Liver (tissue), 9 donors: Measurements from ENCODE around the gene HOXC10. TPM values are rescaled to one million over a fixed set of nuclear protein-coding genes. Genes with fewer than 3 reads are reported as not detected.

Experiments
- DNase-seq: peaks from one replicate; pipeline ENCODE4 v3.0.0-alpha.2; 2017; ENCODE audit warnings: low spot score
- H3K27ac ChIP-seq, 2 donors: one replicate each; pipeline ENCODE4 v1.7.0; 2013; ENCODE audit warnings: inconsistent platforms in 2 of 2, low read length in 2 of 2, control low read depth in 1 of 2, low read depth in 1 of 2, mild to moderate bottlenecking in 1 of 2
- H3K27me3 ChIP-seq, 4 donors: one replicate each; pipeline versions ENCODE4 v1.6.1 to v1.7.0; 2013; ENCODE audit warnings: low read length in 3 of 4, inconsistent platforms in 1 of 4, mild to moderate bottlenecking in 1 of 4, moderate library complexity in 1 of 4; ENCODE audit not compliant: control insufficient read depth in 4 of 4, insufficient read depth in 4 of 4
- H3K36me3 ChIP-seq, 4 donors: one replicate each; pipeline versions ENCODE4 v1.6.1 to v1.7.0; 2013; ENCODE audit warnings: low read length in 3 of 4, mild to moderate bottlenecking in 3 of 4, low read depth in 1 of 4, moderate library complexity in 1 of 4; ENCODE audit not compliant: control insufficient read depth in 4 of 4, insufficient read depth in 3 of 4
- H3K4me1 ChIP-seq, 4 donors: one replicate each; pipeline versions ENCODE4 v1.6.1 to v1.7.0; 2013; ENCODE audit warnings: low read length in 3 of 4, mild to moderate bottlenecking in 3 of 4, moderate library complexity in 1 of 4; ENCODE audit not compliant: control insufficient read depth in 4 of 4, insufficient read depth in 4 of 4
- H3K4me3 ChIP-seq, 3 donors: one replicate each; pipeline versions ENCODE4 v1.6.1 to v1.7.0; 2013; ENCODE audit warnings: low read length in 3 of 3, control low read depth in 1 of 3, low read depth in 1 of 3, mild to moderate bottlenecking in 1 of 3
- H3K9ac ChIP-seq, 2 donors: one replicate each; pipeline ENCODE4 v1.7.0; 2013; ENCODE audit warnings: low read length in 2 of 2, mild to moderate bottlenecking in 2 of 2, moderate library complexity in 2 of 2, control low read depth in 1 of 2, low read depth in 1 of 2
- H3K9me3 ChIP-seq, 4 donors: one replicate each; pipeline versions ENCODE4 v1.6.1 to v1.7.0; 2013; ENCODE audit warnings: low read length in 3 of 4; ENCODE audit not compliant: control insufficient read depth in 4 of 4
- ATF3 ChIP-seq: IDR thresholded peaks from 2 replicates; pipeline ENCODE4 v1.6.1; 2016; ENCODE audit warnings: antibody characterized with exemption
- CTCF ChIP-seq: fragments of 150-350 bp; IDR thresholded peaks from 2 replicates; pipeline ENCODE4 v1.5.1; 2017; ENCODE audit warnings: improper control_type of control experiment, low read depth, low read length; ENCODE audit not compliant: missing input control
- FOXA1 ChIP-seq: IDR thresholded peaks from 2 replicates; pipeline ENCODE4 v1.6.1; 2016; ENCODE audit warnings: antibody characterized with exemption
- FOXA2 ChIP-seq: IDR thresholded peaks from 2 replicates; pipeline ENCODE4 v1.6.1; 2016; ENCODE audit warnings: antibody characterized with exemption
- GABPA ChIP-seq, 2 donors: IDR thresholded peaks in 1 of 2; conservative IDR thresholded peaks in 1 of 2; 2 replicates each; pipeline ENCODE4 v1.6.1; 2016; ENCODE audit warnings: antibody characterized with exemption in 2 of 2, mild to moderate bottlenecking in 1 of 2, moderate library complexity in 1 of 2
- NR2F2 ChIP-seq: IDR thresholded peaks from 2 replicates; pipeline ENCODE4 v1.6.1; 2016; ENCODE audit warnings: antibody characterized with exemption
- RAD21 ChIP-seq, 2 donors: IDR thresholded peaks; 2 replicates each; pipeline ENCODE4 v1.6.1; 2016; ENCODE audit warnings: antibody characterized with exemption in 2 of 2, mild to moderate bottlenecking in 2 of 2
- REST ChIP-seq: IDR thresholded peaks from 2 replicates; pipeline ENCODE4 v1.6.1; 2016; ENCODE audit warnings: antibody characterized with exemption, mild to moderate bottlenecking
- RXRA ChIP-seq, 2 donors: IDR thresholded peaks; 2 replicates each; pipeline ENCODE4 v1.6.1; 2017 to 2018; ENCODE audit warnings: antibody characterized with exemption in 2 of 2, mild to moderate bottlenecking in 1 of 2
- ZBTB33 ChIP-seq: IDR thresholded peaks from 2 replicates; pipeline ENCODE4 v1.6.1; 2016; ENCODE audit warnings: antibody characterized with exemption
- WGBS: extraction: QIAGEN DNeasy Blood & Tissue Kit; methylation state at CpG from one replicate; pipeline ENCODE4 v1.1.7; 2013; 5-methylcytosine and 5-hydroxymethylcytosine counted together
- polyA plus RNA-seq, 2 donors: library from polyadenylated mRNA; stranded (reverse) in 1 of 2; unstranded in 1 of 2; fragments of 200-250 nt in 1 of 2; fragments of >200 nt in 1 of 2; fragmentation: Nextera tagmentation in 1 of 2; extraction: Ambion mirVana in 1 of 2; gene quantifications; one replicate each; pipeline versions ENCODE4 v1.2.1 to v1.2.3, GENCODE V29; 2013 to 2015
- total RNA-seq, 2 donors: library from RNA; depleted of rRNA; stranded (reverse); fragments of >200 nt; gene quantifications; one replicate each; pipeline ENCODE4 v1.2.3, GENCODE V29; 2014
- donor health status: healthy.
- donor health status: healthy.
- donor health status: healthy.
- donor health status: healthy.
- donor health status: healthy.

HOXC10 gene
- total and polyA plus RNA-seq, 4 donors, result not detected

- TF ChIP-seq ZBTB33 (no peak), ATF3 (no peak), FOXA2 (no peak), RXRA (IDR thresholded peaks at IDR 0.05) (no peak), GABPA (IDR thresholded peaks at IDR 0.05 in 1 of 2, conservative IDR thresholded peaks at IDR 0.05 in 1 of 2) (no peak), RAD21 (IDR thresholded peaks at IDR 0.05) (no peak)
Observed at GRCh38 chr12:54020591-54021405, 35.9 kb downstream of the HOXC10 start (continued).

- WGBS, result 15% methylated on average over 16 of the region's 16 CpGs
- Histone ChIP-seq H3K9ac (no peak overlapping the region), H3K4me1 (peaks cover 0 to 13% (median 9%) of the 10 kb centered on the region in 4 donors), H3K27ac (no peak overlapping the region), H3K9me3 (no peaks in the 10 kb centered on the region), H3K4me3 (no peak overlapping the region), H3K27me3 (peaks cover 6 to 52% (median 19%) of the 10 kb centered on the region in 4 donors), H3K36me3 (no peaks in the 10 kb centered on the region)
- TF ChIP-seq CTCF, result peak; percentile 4
- no peak for TF ChIP-seq GABPA (IDR thresholded peaks at IDR 0.05 in 1 of 2, conservative IDR thresholded peaks at IDR 0.05 in 1 of 2)
- TF ChIP-seq FOXA1, result no peak
- TF ChIP-seq REST, result no peak
- no peak for TF ChIP-seq NR2F2
- no peak for DNase-seq
Observed at GRCh38 chr12:54021432-54022013, 36.6 kb downstream of the HOXC10 start.
